Adrenal gland (tissue), 5 donors: ENCODE data around the gene RAD51B.

Experiments
- POLR2A ChIP-seq, 2 donors: fragments of 450-650 bp; IDR thresholded peaks; one replicate each; pipeline ENCODE4 v1.6.1; 2017; ENCODE audit warnings: antibody characterized with exemption in 2 of 2, mild to moderate bottlenecking in 2 of 2, moderate library complexity in 1 of 2
- TF ChIP-seq, protein P1 (sequence below), 6 experiments: fragments of 450-650 bp in 4 of 6; fragments of 200-600 bp in 2 of 6; sonication (generic) in 1 of 6; IDR thresholded peaks; 1 replicate in 5 of 6; 2 replicates in 1 of 6; pipeline versions ENCODE4 v1.5.1 to v1.8.0; 2016 to 2021; ENCODE audit warnings: antibody characterized with exemption in 6 of 6, mild to moderate bottlenecking in 2 of 6, moderate library complexity in 1 of 6
- donor health status: DM: no; HTN: no; CAD: no.

GRCh38 chr14:68596211-68596610 is 776.6 kb downstream of the RAD51B start:
- TF ChIP-seq, protein P1, sequence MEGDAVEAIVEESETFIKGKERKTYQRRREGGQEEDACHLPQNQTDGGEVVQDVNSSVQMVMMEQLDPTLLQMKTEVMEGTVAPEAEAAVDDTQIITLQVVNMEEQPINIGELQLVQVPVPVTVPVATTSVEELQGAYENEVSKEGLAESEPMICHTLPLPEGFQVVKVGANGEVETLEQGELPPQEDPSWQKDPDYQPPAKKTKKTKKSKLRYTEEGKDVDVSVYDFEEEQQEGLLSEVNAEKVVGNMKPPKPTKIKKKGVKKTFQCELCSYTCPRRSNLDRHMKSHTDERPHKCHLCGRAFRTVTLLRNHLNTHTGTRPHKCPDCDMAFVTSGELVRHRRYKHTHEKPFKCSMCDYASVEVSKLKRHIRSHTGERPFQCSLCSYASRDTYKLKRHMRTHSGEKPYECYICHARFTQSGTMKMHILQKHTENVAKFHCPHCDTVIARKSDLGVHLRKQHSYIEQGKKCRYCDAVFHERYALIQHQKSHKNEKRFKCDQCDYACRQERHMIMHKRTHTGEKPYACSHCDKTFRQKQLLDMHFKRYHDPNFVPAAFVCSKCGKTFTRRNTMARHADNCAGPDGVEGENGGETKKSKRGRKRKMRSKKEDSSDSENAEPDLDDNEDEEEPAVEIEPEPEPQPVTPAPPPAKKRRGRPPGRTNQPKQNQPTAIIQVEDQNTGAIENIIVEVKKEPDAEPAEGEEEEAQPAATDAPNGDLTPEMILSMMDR (IDR thresholded peaks at IDR 0.05) = no peak
- TF ChIP-seq POLR2A (IDR thresholded peaks at IDR 0.05) = no peak
